GM12872 (cell line): ENCODE results near the gene SC5D.

Experiments
- CTCF ChIP-seq: IDR thresholded peaks from 3 replicates; pipeline ENCODE4 v1.5.1; 2011; ENCODE audit warnings: low read depth, mild to moderate bottlenecking, low read length, moderate library complexity; ENCODE audit not compliant: insufficient read depth

The SC5D gene

GRCh38 chr11:121338536-121338935 is 46.0 kb downstream of the SC5D start:
- TF ChIP-seq CTCF: no peak

- TF ChIP-seq CTCF: no peak
Observed at GRCh38 chr11:121340032-121340580, 47.5 kb downstream of the SC5D start.

- no peak for TF ChIP-seq CTCF
Observed at GRCh38 chr11:121341609-121342008, 49.0 kb downstream of the SC5D start.

- TF ChIP-seq CTCF: no peak
Observed at GRCh38 chr11:121344824-121345223, 52.3 kb downstream of the SC5D start.

DNA sequence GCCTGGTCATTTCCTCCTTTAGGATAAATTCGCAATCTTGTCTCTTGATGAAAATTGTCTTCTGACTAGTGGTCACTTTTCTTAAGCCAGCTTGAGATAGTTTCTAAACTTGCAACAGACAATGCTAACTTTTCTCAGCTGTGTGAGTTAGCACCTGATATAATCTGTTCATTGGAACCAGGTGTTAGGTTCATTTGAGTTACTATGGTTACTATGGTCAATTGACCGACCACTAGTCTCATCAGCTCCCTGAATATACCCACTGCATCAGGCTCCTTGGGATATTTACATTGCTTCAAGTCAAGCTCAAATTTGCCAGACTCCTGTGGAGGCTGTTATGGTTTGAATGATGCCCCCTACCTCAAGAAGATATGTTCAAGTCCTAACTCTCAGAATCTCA is 54.5 kb downstream of the SC5D start:
- no peak for TF ChIP-seq CTCF

DNA sequence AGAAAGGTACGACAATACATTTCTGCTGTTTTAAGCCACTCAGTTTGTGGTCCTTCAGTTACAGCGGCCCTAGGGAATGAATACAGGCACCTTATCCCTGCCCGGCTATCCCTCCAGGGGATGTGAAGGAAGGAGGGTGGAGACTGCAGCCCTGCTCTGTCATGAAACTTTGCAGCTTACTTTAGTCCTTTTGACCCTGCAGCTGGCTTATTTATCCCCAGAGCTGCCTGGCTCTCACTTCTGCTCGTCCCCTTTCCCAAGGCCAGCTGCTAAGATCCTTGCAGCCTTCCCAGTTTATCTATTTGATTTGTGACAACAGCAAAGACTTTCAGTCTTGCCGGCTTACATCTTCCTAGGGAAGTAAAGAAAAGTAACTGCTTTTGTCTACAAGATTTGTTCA is 55.2 kb downstream of the SC5D start:
- TF ChIP-seq CTCF: no peak

DNA sequence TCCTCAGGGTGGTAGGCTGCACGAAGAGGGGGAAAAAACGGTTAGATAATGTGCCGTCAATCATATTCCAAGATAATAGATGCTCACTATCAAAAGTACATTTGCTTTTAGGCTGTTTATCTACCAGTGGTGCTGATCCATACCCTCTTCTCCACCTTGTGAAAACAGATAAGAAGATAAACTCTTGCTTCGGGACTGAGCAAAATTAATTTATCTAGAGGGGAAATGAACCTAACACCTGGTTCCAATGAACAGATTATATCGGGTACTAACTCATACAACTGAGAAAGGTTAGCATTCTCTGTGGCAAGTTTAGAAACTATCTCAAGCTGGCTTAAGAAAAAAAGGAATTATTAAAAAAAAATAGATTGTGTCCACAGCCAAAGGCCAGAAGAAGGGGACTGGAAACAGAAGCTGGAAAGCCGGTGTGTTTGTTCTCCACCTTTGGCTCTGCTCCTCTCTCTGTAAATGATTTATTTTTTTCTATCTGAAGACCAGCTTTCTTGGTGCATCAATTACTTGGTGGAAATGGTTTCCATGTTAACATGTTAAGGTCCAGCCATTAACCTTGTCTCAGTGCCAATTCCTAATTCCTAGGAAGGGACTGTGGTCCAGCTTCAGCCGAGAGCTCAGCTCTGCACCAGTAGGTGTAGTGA is 55.8 kb downstream of the SC5D start:
- no peak for TF ChIP-seq CTCF
